Measurements from ENCODE around the gene CBLN3.
"Not testable (repeated sequence)": the region's sequence is repeated elsewhere in the genome, so short reads cannot be mapped to it uniquely, and the experiment has no call there.

CBLN3 gene

DNA sequence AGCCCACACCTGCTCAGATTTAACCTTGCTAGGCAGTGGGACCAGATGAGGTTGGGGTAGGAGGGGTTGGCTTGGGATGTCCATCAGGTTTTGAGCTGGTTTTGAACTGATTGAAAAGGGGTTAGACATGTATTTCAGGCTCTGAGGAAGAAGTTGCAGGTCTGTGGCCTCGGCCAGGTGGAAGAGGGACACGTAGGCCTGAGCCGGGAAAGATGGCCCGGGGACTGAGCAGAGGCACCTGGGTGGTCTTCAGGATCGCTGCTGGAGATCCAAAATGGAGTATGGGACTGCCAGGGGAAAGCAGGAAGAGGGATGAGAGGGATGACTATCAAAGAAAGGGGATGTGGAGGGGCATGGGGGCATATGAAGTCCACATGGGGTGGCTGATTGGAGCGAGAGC, 23.1 kb downstream of the CBLN3 start:
- DNase-seq: no peak

DNA sequence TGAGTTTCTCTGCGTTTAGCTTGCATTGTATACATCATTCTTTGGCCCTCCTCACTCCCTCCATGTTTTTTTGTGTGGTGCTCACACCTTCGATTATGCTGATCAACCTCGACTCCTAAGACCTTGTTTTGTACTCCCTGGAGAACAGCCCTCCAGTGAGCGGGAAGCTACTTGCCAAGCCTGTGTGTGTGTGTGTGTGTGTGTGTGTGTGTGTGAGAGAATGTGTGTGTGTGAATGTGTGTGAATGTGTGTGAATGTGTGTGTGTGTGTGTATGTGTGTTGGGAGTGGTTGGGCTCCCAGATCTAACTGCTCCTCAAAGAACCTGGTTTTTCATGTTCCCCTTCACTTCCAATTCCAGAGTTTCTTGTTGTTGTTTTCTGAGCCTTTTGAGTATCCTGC, 24.7 kb downstream of the CBLN3 start:
- DNase-seq: no peak

GRCh38 chr14:24403294-24403998, 26.0 kb downstream of the CBLN3 start:
- no peak for DNase-seq

GRCh38 chr14:24401810-24402702, 27.4 kb downstream of the CBLN3 start:
- no peak for DNase-seq

- DNase-seq: no peak
Observed at GRCh38 chr14:24399999-24400718, 29.3 kb downstream of the CBLN3 start.

GRCh38 chr14:24399447-24399822, 30.0 kb downstream of the CBLN3 start:
- no peak for DNase-seq

- DNase-seq: peak in 10 of 56 donors; percentile 7 to 59 (median 26)
Observed at GRCh38 chr14:24398653-24399446, 30.6 kb downstream of the CBLN3 start, which contains the start of gene NYNRIN. Gene NYNRIN, plus strand, starts transcription at chr14:24399003. Its CDS starts 244 bp downstream, at chr14:24399247.

- DNase-seq: no peak
Observed at GRCh38 chr14:24398293-24398652, 31.2 kb downstream of the CBLN3 start.

- no peak for DNase-seq
Observed at GRCh38 chr14:24397639-24398292, 31.7 kb downstream of the CBLN3 start.

DNA sequence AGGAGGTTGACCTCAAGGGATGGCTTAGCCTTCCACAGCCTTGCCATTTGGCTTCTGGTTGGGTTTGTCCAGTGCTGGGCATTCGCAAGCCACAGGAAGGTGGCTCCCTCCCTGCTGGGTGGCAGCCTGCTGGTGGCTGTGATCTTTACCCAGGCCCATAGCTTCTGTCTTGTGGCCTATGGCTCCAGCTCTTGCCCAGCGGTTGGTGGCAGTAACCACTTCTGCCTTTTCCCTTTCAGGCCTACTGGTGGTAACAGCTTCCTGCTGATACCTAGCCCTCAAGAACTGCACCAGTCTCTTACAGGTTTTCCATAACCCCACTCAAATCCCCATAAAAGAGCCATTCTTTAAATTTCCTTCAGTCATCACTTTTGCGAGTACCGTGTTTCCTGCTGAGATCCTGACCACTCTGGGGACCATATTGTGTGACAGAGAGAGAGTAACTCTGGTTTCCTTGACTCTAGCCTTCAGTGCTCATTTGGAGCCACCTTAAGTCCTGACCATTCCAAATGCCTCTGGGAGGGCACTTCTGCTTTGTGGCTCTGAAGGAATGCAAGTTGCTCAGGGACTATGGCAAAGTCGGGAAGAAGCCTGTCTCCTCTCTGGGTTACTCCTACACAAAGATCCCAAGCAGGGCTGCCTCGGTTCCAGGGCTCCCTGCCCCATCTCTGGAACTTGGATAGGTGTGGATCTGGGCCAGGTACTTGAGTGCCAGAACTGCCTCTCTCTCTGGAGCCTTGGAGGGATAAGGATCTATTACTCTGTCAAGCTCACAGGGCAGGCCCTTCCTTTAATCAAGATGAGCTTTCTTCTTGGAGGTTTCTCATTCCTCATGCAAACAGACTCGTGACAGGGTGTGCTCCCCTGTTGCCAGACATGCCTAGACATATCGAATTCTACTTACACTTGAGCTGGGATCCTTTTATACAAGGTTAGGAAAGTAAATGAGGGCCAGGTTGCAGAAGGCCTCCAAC, 33.6 kb downstream of the CBLN3 start:
- DNase-seq: no peak

- DNase-seq: no peak
Observed at GRCh38 chr14:24394275-24394674, 35.2 kb downstream of the CBLN3 start.

GRCh38 chr14:24392325-24393091, 37.0 kb downstream of the CBLN3 start:
- DNase-seq: no peak

DNA sequence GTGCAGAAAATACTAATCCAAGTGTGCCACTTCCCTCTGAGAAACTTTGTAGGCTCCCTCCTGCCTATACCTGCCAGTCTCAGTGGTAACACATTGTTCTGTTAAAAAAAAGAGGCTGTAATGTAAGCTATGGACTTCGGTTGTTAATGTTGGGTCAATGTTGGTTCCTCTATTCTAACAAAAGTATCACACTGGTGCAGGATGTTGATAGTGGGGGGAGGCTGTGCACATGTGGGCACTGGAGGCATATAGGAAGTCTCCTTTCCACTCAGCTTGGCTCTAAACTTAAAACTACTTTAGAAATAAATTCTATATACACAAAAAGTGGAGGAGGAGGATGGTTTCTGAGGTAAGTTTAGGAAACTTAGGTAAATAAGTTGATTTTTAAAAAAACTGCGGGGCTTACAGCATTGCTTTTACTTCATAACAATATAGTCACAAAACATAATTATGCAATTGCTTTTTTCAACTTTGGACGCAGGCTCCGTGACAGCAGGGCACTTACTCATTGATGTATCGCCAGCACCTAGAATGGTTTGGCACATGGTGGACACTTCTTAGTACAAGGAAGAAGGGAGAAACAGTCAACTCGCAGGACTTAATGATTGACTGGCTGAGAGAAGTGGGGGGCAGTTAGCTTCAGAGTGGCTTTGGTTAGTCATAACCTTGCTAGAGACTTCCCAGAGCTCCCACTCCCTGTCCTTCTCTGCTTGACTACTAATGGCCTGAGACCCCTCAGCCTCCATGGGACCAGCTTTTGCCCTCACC, 38.6 kb downstream of the CBLN3 start:
- no peak for DNase-seq

DNA sequence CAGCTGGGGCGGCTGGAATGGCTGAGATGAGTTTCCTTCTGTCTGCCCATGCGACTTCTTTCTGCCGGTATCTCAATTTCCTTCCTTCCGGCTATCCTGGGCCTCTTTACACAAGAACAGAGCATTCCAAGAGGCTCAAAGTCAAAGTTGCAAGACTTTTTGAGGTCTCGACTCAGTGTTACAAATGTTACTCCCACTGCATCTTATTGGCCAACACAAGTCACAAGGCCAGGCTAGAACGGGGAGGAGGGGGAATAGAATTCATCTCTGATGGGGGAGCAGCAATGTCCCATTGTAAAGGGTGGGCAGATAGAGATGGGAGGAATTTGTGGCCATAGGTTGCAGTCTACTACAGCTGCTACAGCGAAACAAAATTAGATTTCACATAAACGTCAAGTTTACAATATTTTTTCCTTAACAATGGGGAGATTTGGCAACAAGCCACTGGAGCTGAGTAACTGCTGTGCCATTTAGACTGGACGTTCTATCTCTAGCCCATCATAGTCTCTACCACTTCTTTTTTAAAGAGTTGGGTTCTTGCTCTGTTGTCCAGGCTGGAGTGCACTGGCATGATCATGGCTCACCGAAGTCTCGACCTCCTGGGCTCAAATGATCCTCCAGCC, 40.1 kb downstream of the CBLN3 start:
- no peak for DNase-seq

DNA sequence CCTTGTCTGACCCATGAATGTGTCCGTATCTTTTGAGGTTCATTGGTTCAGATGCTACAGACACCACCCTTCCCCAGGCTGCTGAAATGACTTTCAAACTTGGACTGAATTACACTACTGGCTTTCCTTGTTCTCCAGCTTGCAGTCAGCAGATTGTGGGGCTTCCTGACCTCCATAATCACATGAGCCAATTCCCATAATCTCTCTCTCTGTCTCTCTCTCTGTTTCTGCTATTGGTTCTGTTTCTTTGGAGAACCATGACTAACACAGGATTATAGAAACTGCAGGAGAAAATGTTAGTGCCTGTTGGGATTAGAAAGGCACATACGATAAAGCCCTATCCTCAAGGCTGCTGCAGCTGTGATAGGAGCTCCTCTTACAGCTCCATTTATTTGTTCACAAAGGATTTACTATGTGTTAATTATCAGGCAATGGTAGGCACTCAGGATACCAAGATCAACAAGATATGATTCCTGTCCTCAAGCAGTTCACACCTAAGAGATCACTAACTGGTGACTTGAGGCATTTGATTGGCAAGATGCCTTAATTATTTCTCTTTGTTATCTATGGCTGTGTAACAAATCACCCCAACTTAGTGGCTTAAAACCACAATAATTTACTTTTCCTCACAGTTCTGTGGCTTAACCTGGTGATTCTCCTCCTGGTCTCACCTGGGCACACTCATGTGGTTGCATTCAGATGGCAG, 40.8 kb downstream of the CBLN3 start:
- DNase-seq: no peak

DNA sequence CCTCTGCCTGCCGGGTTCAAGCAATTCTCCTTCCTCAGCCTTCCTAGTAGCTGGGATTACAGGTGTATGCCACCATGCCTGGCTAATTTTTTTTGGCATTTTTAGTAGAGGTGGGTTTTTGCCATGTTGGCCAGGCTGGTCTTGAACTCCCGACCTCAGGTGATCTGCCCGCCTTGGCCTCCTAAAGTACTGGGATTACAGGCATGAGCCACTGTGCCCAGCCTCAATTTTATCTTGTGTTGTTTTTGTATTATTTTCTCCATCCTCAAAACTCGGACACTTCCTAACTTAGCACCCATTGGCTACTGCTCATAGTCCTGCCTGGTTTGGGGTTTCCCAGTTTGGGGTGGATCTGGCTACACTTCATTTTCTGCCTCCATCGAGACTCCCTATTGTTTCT, 41.9 kb downstream of the CBLN3 start:
- DNase-seq: not testable (repeated sequence)

- DNase-seq: no peak
Observed at GRCh38 chr14:24387009-24387345, 42.5 kb downstream of the CBLN3 start.
